ENCODE results near the gene KIAA0930.

DNA sequence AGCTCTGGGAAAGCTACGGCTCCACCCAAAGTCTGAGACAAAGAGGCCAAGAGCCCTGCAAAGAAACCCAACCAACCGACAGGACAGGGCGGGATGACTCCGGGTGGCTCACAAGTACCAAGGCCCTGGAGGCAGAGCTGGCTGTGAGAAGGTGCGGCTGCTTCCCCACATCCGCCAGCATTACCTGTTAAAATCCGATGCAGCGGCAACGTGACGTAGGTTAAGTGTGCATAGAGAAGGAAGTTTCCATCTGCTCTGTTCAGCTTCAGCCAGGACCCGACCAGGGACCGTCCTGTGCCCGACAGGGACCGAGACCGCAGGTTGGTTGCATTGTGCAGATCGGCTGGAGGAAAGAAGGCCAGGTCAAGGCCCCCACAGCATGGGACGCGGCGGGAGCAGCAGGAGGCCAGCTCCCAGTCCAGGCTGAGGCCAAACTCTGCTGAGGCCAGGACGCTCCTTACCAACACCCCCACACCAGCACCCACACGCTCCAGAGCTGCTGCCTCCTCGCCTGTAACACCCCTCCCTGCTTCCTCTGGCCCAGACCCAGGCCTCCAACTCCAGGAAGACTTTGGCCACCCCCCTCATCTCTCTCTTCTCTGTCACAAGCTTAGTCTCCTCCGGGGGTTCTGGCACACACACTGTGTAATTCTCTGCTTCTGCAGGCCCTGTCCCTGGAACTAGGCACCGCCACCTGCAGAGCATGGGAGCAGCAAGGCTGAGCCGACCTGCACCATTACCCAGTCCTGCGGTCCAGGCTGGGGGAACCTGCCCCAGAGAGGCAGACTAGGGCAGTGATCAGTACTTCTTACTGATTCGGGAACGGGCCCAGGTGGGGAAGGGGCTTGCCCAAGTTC, 42.9 kb downstream of the KIAA0930 start:
- TF ChIP-seq POLR2A (IDR thresholded peaks at IDR 0.05) = no peak
- TF ChIP-seq, protein P1, sequence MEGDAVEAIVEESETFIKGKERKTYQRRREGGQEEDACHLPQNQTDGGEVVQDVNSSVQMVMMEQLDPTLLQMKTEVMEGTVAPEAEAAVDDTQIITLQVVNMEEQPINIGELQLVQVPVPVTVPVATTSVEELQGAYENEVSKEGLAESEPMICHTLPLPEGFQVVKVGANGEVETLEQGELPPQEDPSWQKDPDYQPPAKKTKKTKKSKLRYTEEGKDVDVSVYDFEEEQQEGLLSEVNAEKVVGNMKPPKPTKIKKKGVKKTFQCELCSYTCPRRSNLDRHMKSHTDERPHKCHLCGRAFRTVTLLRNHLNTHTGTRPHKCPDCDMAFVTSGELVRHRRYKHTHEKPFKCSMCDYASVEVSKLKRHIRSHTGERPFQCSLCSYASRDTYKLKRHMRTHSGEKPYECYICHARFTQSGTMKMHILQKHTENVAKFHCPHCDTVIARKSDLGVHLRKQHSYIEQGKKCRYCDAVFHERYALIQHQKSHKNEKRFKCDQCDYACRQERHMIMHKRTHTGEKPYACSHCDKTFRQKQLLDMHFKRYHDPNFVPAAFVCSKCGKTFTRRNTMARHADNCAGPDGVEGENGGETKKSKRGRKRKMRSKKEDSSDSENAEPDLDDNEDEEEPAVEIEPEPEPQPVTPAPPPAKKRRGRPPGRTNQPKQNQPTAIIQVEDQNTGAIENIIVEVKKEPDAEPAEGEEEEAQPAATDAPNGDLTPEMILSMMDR (IDR thresholded peaks at IDR 0.05) = no peak

All from uterus (tissue), 2 donors.